Naive thymus-derived CD4-positive, alpha-beta T cell (primary cell): ENCODE data around the gene GRK2. TPM values are rescaled to one million over a fixed set of nuclear protein-coding genes. Genes with fewer than 3 reads are reported as not detected.

ENCODE experiments used
- ATAC-seq: fragments of 150-1000 bp; cut with Tn5 transposase; 2 replicates; pipeline ENCODE4 v1.10.0; 2021; ENCODE audit warnings: mild to moderate bottlenecking, moderate library complexity
- CTCF ChIA-PET: fragments of 350-600 bp; sonication (Branson Sonifier 250); formaldehyde crosslinking; loops from one replicate; lab custom pipeline; 2021; ENCODE audit warnings: antibody characterized with exemption; lab: Charles Lee
- POLR2A ChIA-PET: fragments of 350-600 bp; sonication (Branson Sonifier 250); formaldehyde crosslinking; loops from one replicate; lab custom pipeline; 2021; ENCODE audit warnings: antibody characterized with exemption, inconsistent platforms; lab: Charles Lee
- DNase-seq, 9 donors: peaks; one replicate each; pipeline versions ENCODE4 v3.0.0 to v3.0.0-alpha.2; 2020 to 2022; ENCODE audit warnings: mixed read lengths in 1 of 9
- H3K27ac ChIP-seq: one replicate; pipeline ENCODE4 v1.7.0; 2013; ENCODE audit warnings: mild to moderate bottlenecking, low read depth, low read length, moderate library complexity
- H3K27me3 ChIP-seq, 2 donors: one replicate each; pipeline ENCODE4 v1.7.0; 2013; ENCODE audit warnings: low read length in 2 of 2, mild to moderate bottlenecking in 2 of 2, moderate library complexity in 2 of 2; ENCODE audit not compliant: control insufficient read depth in 2 of 2, insufficient read depth in 2 of 2
- H3K36me3 ChIP-seq, 3 experiments: 1 replicate in 2 of 3; 2 replicates in 1 of 3; pipeline ENCODE4 v1.7.0; 2013; ENCODE audit warnings: low read length in 3 of 3, mild to moderate bottlenecking in 3 of 3, moderate library complexity in 1 of 3; ENCODE audit not compliant: insufficient read depth in 3 of 3, control insufficient read depth in 2 of 3
- H3K4me1 ChIP-seq, 2 donors: one replicate each; pipeline ENCODE4 v1.7.0; 2013; ENCODE audit warnings: low read length in 2 of 2, mild to moderate bottlenecking in 2 of 2, moderate library complexity in 1 of 2; ENCODE audit not compliant: control insufficient read depth in 2 of 2, insufficient read depth in 2 of 2
- H3K4me3 ChIP-seq: 2 replicates; pipeline ENCODE4 v1.7.0; 2013; ENCODE audit warnings: mild to moderate bottlenecking, low read length
- H3K9me3 ChIP-seq, 3 experiments: 1 replicate in 2 of 3; 2 replicates in 1 of 3; pipeline ENCODE4 v1.7.0; 2013; ENCODE audit warnings: low read length in 3 of 3; ENCODE audit not compliant: control insufficient read depth in 2 of 3
- H3K27ac Mint-ChIP-seq, 9 donors: one replicate each; pipeline ENCODE4 v1.8.0; 2020 to 2022; ENCODE audit warnings: mixed read lengths in 9 of 9, mild to moderate bottlenecking in 8 of 9, moderate library complexity in 5 of 9, inconsistent platforms in 2 of 9
- H3K27me3 Mint-ChIP-seq, 5 donors: one replicate each; pipeline ENCODE4 v1.8.0; 2021 to 2022; ENCODE audit warnings: mixed read lengths in 5 of 5, mild to moderate bottlenecking in 1 of 5
- H3K36me3 Mint-ChIP-seq, 5 donors: one replicate each; pipeline ENCODE4 v1.8.0; 2020 to 2022; ENCODE audit warnings: mixed read lengths in 5 of 5, mild to moderate bottlenecking in 3 of 5, inconsistent platforms in 1 of 5
- H3K4me1 Mint-ChIP-seq, 7 donors: one replicate each; pipeline ENCODE4 v1.8.0; 2020 to 2022; ENCODE audit warnings: mixed read lengths in 7 of 7, mild to moderate bottlenecking in 3 of 7, inconsistent platforms in 1 of 7
- H3K4me3 Mint-ChIP-seq, 10 donors: one replicate each; pipeline ENCODE4 v1.8.0; 2020 to 2022; ENCODE audit warnings: mild to moderate bottlenecking in 10 of 10, mixed read lengths in 10 of 10, moderate library complexity in 6 of 10, inconsistent platforms in 2 of 10
- H3K9me3 Mint-ChIP-seq, 11 donors: one replicate each; pipeline ENCODE4 v1.8.0; 2020 to 2022; ENCODE audit warnings: mixed read lengths in 11 of 11, mild to moderate bottlenecking in 4 of 11, inconsistent platforms in 1 of 11, moderate library complexity in 1 of 11
- intact Hi-C, 2 donors: fragments of 100-400 bp; cut with micrococcal nuclease; formaldehyde crosslinking; loops; one replicate each; pipeline ENCODE4 v1.15.1; 2023
- polyA plus RNA-seq, 2 donors: library from polyadenylated mRNA; unstranded; fragments of 300-500 nt; fragmentation: Illumina TruSeq; gene quantifications; one replicate each; pipeline ENCODE4 v1.2.3, GENCODE V29; 2021
- total RNA-seq, 6 experiments: library from RNA in 5 of 6; stranded (reverse) in 5 of 6; gene quantifications; 1 replicate in 5 of 6; 2 replicates in 1 of 6; pipeline ENCODE4 v1.2.3 and lab custom pipeline; 2021 to 2026

GRK2 gene
- total and polyA plus RNA-seq, 7 experiments from 2014 or later = 18.5 to 399 (median 310) TPM

GRCh38 chr11:67276781-67277230, 10.5 kb downstream of the GRK2 start:
- H3K4me1 Mint-ChIP-seq = peaks cover 53 to 88% (median 70%) of the 10 kb centered on the region in 7 donors
- peaks cover 20 to 48% (median 30%) of the 10 kb centered on the region in 3 experiments for H3K36me3 ChIP-seq
- no peaks in the 10 kb centered on the region for H3K9me3 Mint-ChIP-seq
- H3K4me1 ChIP-seq = peaks cover 85 to 93% of the 10 kb centered on the region in 2 donors
- peak; percentile 29 for ATAC-seq
- peaks cover 3 to 38% (median 8%) of the 10 kb centered on the region in 5 donors for H3K36me3 Mint-ChIP-seq
- no peaks in the 10 kb centered on the region for H3K27me3 ChIP-seq
- no peaks in the 10 kb centered on the region for H3K27me3 Mint-ChIP-seq
- H3K4me3 ChIP-seq = peak overlapping the region; percentile 90
- H3K27ac Mint-ChIP-seq = peak overlapping the region; percentile 87 to 100 (median 97)
- intact Hi-C loops = loop anchor here (1.0 to 2.0 kb wide), 4 partner anchors 9 to 40 kb away; no protein-coding TSS in a partner anchor
- ChIA-PET POLR2A (interaction anchor here (1.0 to 21.3 kb wide), 13 partner anchors 3 to 1778 kb away, joined by 3 to 729 read pairs (median 7); partner anchors contain the start of genes ANKRD13D, GRK2, MALAT1 and PPP1CA), CTCF (interaction anchor here (0.7 to 3.6 kb wide), 11 partner anchors 9 to 170 kb away, joined by 3 to 19 read pairs (median 5); partner anchors contain the start of gene GRK2)
- peak in 6 of 9 donors; percentile 31 to 64 (median 39) for DNase-seq
- H3K27ac ChIP-seq = peak overlapping the region; percentile 93
- no peaks in the 10 kb centered on the region for H3K9me3 ChIP-seq
- H3K4me3 Mint-ChIP-seq = peak overlapping the region; percentile 62 to 99 (median 88)

DNA sequence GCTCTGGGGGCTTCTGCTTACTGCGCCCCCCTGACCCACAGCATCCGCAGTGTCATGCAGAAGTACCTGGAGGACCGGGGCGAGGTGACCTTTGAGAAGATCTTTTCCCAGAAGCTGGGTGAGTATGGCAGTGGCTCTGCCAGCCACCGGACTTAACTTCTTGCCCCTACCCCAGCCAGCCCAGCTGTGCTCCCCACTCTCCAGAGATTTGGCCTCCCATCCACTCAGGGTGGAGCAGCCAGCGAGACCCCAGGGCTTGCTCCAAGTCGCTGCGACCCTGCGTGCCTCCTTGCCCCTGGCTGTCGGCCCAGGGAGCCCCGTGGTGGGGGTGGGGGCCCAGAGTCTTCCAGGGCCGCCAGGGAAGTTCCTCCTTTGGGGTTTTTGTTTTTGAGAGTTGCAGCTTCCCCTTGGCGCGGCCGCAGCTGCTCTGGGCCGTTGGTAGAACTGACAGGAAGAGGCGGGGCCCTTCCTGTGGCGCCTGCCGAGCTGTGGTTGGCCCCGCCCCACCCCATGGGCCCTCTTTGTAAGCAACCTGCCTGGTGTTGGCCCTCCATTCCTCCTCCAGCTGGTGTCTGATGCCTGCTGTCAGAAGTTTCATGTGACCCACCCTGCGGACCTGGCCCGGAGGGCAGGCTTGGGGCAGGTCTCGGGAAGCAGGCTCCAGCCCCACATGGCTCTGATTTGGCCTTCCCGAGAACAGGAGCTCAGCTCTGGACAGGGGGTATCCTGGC, 11.1 kb downstream of the GRK2 start:
- Mint-ChIP-seq H3K9me3 (no peaks in the 10 kb centered on the region), H3K4me1 (peaks cover 47 to 83% (median 66%) of the 10 kb centered on the region in 7 donors), H3K4me3 (peak overlapping the region; percentile 62 to 99 (median 88)), H3K27ac (peak overlapping the region; percentile 87 to 100 (median 97)), H3K36me3 (peaks cover 3 to 36% (median 8%) of the 10 kb centered on the region in 5 donors), H3K27me3 (no peaks in the 10 kb centered on the region)
- Histone ChIP-seq H3K27ac (peak overlapping the region; percentile 93), H3K9me3 (no peaks in the 10 kb centered on the region), H3K27me3 (no peaks in the 10 kb centered on the region), H3K4me3 (peak overlapping the region; percentile 90), H3K4me1 (peaks cover 79 to 87% of the 10 kb centered on the region in 2 donors), H3K36me3 (peaks cover 26 to 54% (median 36%) of the 10 kb centered on the region in 3 experiments)
- ATAC-seq = peak; percentile 97
- DNase-seq = peak; percentile 79 to 94 (median 93)
- POLR2A ChIA-PET = interaction anchor here (0.5 to 21.3 kb wide), 17 partner anchors 4 to 1779 kb away, joined by 3 to 729 read pairs (median 5); partner anchors contain the start of genes ANKRD13D, GRK2, MALAT1 and PPP1CA
- intact Hi-C loops = loop anchor here (1.0 to 2.0 kb wide), 4 partner anchors 9 to 40 kb away; no protein-coding TSS in a partner anchor
- CTCF ChIA-PET = interaction anchor here (0.6 to 3.6 kb wide), 12 partner anchors 8 to 170 kb away, joined by 3 to 19 read pairs (median 4); partner anchors contain the start of gene GRK2

GRCh38 chr11:67278135-67278938, 12.1 kb downstream of the GRK2 start:
- H3K9me3 Mint-ChIP-seq = no peaks in the 10 kb centered on the region
- ChIA-PET POLR2A (interaction anchor here (0.5 to 21.3 kb wide), 18 partner anchors 5 to 1638 kb away, joined by 3 to 729 read pairs (median 5); partner anchors contain the start of genes ANKRD13D, GRK2, PPP1CA and SSH3), CTCF (interaction anchor here (1.0 to 3.6 kb wide), 7 partner anchors 9 to 39 kb away, joined by 3 to 19 read pairs (median 7); partner anchors contain the start of gene GRK2)
- DNase-seq (no peak), ATAC-seq (no peak)
- Histone ChIP-seq H3K9me3 (no peaks in the 10 kb centered on the region), H3K36me3 (peaks cover 36 to 54% (median 46%) of the 10 kb centered on the region in 3 experiments), H3K27me3 (no peaks in the 10 kb centered on the region), H3K27ac (peak overlapping the region; percentile 93), H3K4me1 (peaks cover 70 to 77% of the 10 kb centered on the region in 2 donors), H3K4me3 (peak overlapping the region; percentile 90)
- intact Hi-C loops = no loop called here
- H3K27ac Mint-ChIP-seq = peak overlapping the region; percentile 87 to 100 (median 97)
- H3K4me1 Mint-ChIP-seq = peaks cover 41 to 83% (median 59%) of the 10 kb centered on the region in 7 donors
- H3K27me3 Mint-ChIP-seq = no peaks in the 10 kb centered on the region
- H3K4me3 Mint-ChIP-seq = peak overlapping the region; percentile 62 to 99 (median 88)
- peaks cover 3 to 34% (median 8%) of the 10 kb centered on the region in 5 donors for H3K36me3 Mint-ChIP-seq

DNA sequence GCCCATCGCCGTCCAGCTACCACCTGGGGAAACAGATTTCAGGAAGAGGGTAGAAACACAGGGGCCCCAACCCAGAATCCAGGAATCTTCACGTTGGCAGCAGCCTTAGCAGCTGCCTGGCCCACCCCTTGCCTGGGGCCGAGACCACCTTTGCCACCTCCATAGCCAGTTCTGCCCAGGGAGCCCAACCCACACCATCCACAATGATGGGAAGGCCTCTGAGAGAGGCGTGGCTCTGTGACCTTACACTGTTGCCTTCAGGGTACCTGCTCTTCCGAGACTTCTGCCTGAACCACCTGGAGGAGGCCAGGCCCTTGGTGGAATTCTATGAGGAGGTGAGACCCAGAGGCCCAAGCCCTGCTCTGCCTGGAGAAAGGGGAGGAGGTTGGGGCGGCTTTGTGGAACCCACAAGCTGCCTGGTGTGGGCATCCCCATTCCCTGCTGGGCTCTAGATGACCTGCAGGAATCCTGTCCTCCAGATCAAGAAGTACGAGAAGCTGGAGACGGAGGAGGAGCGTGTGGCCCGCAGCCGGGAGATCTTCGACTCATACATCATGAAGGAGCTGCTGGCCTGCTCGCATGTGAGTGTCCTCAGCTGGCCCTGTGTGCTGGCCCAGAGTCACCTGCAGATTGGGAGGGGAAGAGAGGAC, 12.8 kb downstream of the GRK2 start:
- Histone ChIP-seq H3K27me3 (no peaks in the 10 kb centered on the region), H3K9me3 (no peaks in the 10 kb centered on the region), H3K27ac (peak overlapping the region; percentile 93), H3K4me1 (peaks cover 62 to 72% of the 10 kb centered on the region in 2 donors), H3K36me3 (peaks cover 43 to 61% (median 52%) of the 10 kb centered on the region in 3 experiments), H3K4me3 (no peak overlapping the region)
- H3K36me3 Mint-ChIP-seq = peaks cover 3 to 37% (median 8%) of the 10 kb centered on the region in 5 donors
- H3K4me1 Mint-ChIP-seq = peaks cover 41 to 78% (median 59%) of the 10 kb centered on the region in 7 donors
- ChIA-PET CTCF (interaction anchor here (1.0 to 1.8 kb wide), 3 partner anchors 8 to 14 kb away, joined by 3 to 7 read pairs (median 3); no protein-coding TSS in a partner anchor), POLR2A (interaction anchor here (0.5 to 21.3 kb wide), 4 partner anchors 5 to 172 kb away, joined by 3 to 729 read pairs (median 366); partner anchors contain the start of genes ANKRD13D and GRK2)
- H3K4me3 Mint-ChIP-seq = peak overlapping the region; percentile 27 to 99 (median 82)
- no peaks in the 10 kb centered on the region for H3K9me3 Mint-ChIP-seq
- peak overlapping the region; percentile 83 to 100 (median 97) for H3K27ac Mint-ChIP-seq
- DNase-seq (no peak), ATAC-seq (no peak)
- H3K27me3 Mint-ChIP-seq = no peaks in the 10 kb centered on the region
- intact Hi-C loops = no loop called here

- Mint-ChIP-seq H3K27ac (peak overlapping the region; percentile 87 to 100 (median 97)), H3K4me1 (peaks cover 36 to 74% (median 53%) of the 10 kb centered on the region in 7 donors), H3K36me3 (peaks cover 3 to 32% (median 8%) of the 10 kb centered on the region in 5 donors), H3K27me3 (no peaks in the 10 kb centered on the region), H3K9me3 (no peaks in the 10 kb centered on the region), H3K4me3 (peak overlapping the region in 6 of 10 donors; percentile 30 to 99 (median 91))
- POLR2A ChIA-PET = interaction anchor here (0.7 to 21.3 kb wide), 5 partner anchors 6 to 125 kb away, joined by 3 to 729 read pairs (median 5); partner anchors contain the start of genes ANKRD13D and GRK2
- Histone ChIP-seq H3K4me1 (peaks cover 55 to 65% of the 10 kb centered on the region in 2 donors), H3K36me3 (peaks cover 47 to 66% (median 55%) of the 10 kb centered on the region in 3 experiments), H3K27ac (peak overlapping the region; percentile 93), H3K4me3 (no peak overlapping the region), H3K27me3 (no peaks in the 10 kb centered on the region), H3K9me3 (no peaks in the 10 kb centered on the region)
- intact Hi-C loops = no loop called here
- CTCF ChIA-PET = interaction anchor here (1.5 to 1.8 kb wide), 2 partner anchors 8 kb away, joined by 3 to 7 read pairs; no protein-coding TSS in a partner anchor
- no peak for ATAC-seq
- no peak for DNase-seq
Measured at GRCh38 chr11:67279589-67280340, 13.5 kb downstream of the GRK2 start.
